Right cardiac atrium (tissue), 5 donors: ENCODE measurements around the gene KAZN. TPM values are rescaled to one million over a fixed set of nuclear protein-coding genes. Genes with fewer than 3 reads are reported as not detected.

Source experiments
- ATAC-seq, 2 donors: fragments of 200-7000 bp; cut with Tn5 transposase; one replicate each; pipeline versions ENCODE4 v1.8.0 to v1.9.1; 2020; ENCODE audit warnings: moderate library complexity in 2 of 2, mild to moderate bottlenecking in 1 of 2
- DNase-seq, 3 donors: peaks; one replicate each; pipeline ENCODE4 v3.0.0-alpha.2; 2020
- H3K27ac ChIP-seq: one replicate; pipeline ENCODE4 v1.5.1; 2013; ENCODE audit warnings: mild to moderate bottlenecking, low read length, control low read depth, moderate library complexity
- H3K27me3 ChIP-seq: one replicate; pipeline ENCODE4 v1.6.1; 2013; ENCODE audit not compliant: control insufficient read depth, insufficient read depth
- H3K4me1 ChIP-seq: one replicate; pipeline ENCODE4 v1.6.1; 2013; ENCODE audit warnings: low read length; ENCODE audit not compliant: control insufficient read depth, insufficient read depth
- H3K4me3 ChIP-seq: one replicate; pipeline ENCODE4 v1.5.1; 2013; ENCODE audit warnings: low read length, control low read depth
- H3K9me3 ChIP-seq: one replicate; pipeline ENCODE4 v1.6.1; 2013; ENCODE audit warnings: low read length; ENCODE audit not compliant: control insufficient read depth
- WGBS: extraction: QIAGEN DNeasy Blood & Tissue Kit; methylation state at CpG from one replicate; pipeline ENCODE4 v1.1.7; 2013; 5-methylcytosine and 5-hydroxymethylcytosine counted together
- intact Hi-C, 4 donors: fragments of 100-400 bp; cut with DNase I; formaldehyde crosslinking; loops; one replicate each; pipeline versions ENCODE4 v1.11.0 to v1.14.0; 2022 to 2023
- polyA plus RNA-seq: library from polyadenylated mRNA; stranded (reverse); fragments of 200-250 nt; gene quantifications from one replicate; pipeline ENCODE4 v1.2.3, GENCODE V29; 2013
- total RNA-seq, 4 donors: library from RNA; stranded (reverse); fragmentation: NEBNext Ultra II Directional; extraction: Animal tissue kit (Norgen Biotek cat#: 25700); gene quantifications; one replicate each; pipeline ENCODE4 v1.2.1, GENCODE V29; 2021
- donor health status: healthy with polysubstance abuse.
- donor health status: DM: no; HTN: yes; CAD: no.
- donor health status: DM: no; HTN: no; CAD: no.
- donor health status: DM: no; HTN: yes; CAD: no; lungs with severe emphysema.
- donor health status: DM: yes; HTN: yes; CAD: no.

Gene KAZN
- total and polyA plus RNA-seq, 5 donors: 3.7 to 14.9 (median 12.7) TPM

- H3K27ac ChIP-seq: no peak overlapping the region
- 56% methylated on average over 12 of the region's 12 CpGs for WGBS
- no peaks in the 10 kb centered on the region for H3K4me1 ChIP-seq
- H3K27me3 ChIP-seq: peaks cover 4% of the 10 kb centered on the region
- DNase-seq: no peak
- intact Hi-C loops: no loop called here
- no peak overlapping the region for H3K4me3 ChIP-seq
- H3K9me3 ChIP-seq: no peaks in the 10 kb centered on the region
- ATAC-seq: no peak
Observed at GRCh38 chr1:14600405-14601112, 2.1 kb downstream of the KAZN start.

- H3K27ac ChIP-seq: no peak overlapping the region
- no peak overlapping the region for H3K4me3 ChIP-seq
- WGBS: 13% methylated on average over 9 of the region's 9 CpGs
- peak in 2 of 3 donors; percentile 66 to 75 for DNase-seq
- H3K9me3 ChIP-seq: no peaks in the 10 kb centered on the region
- no peaks in the 10 kb centered on the region for H3K4me1 ChIP-seq
- H3K27me3 ChIP-seq: peaks cover 4% of the 10 kb centered on the region
- ATAC-seq: peak in 1 of 2 donors; percentile 48
- intact Hi-C loops: no loop called here
Observed at GRCh38 chr1:14602136-14602535, 3.7 kb downstream of the KAZN start.

DNA sequence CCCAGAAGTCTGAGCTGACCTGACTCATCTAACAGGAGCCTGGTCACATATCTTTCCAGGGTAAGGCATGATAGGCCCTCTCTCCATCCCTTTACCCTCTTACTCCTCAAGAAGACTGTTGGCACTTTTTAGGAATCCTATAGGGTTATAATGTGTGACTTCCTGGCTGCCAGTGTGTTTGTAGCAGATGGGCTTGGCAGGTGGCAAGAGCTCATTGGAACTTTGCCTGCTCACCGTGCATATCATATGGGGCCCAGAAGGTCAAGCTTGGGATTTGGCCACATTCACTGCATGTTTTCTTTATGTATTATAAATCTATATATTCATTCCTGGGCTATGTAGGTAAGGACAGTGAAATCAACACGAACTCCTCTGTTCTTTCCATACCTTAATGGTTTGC lies 5.2 kb downstream of the KAZN start:
- intact Hi-C loops: no loop called here
- 78% methylated on average over 2 of the region's 2 CpGs for WGBS

GRCh38 chr1:14604414-14604813 lies 5.9 kb downstream of the KAZN start:
- ATAC-seq: no peak
- Histone ChIP-seq H3K27ac (no peak overlapping the region), H3K4me1 (no peaks in the 10 kb centered on the region), H3K4me3 (no peak overlapping the region), H3K9me3 (no peaks in the 10 kb centered on the region), H3K27me3 (peaks cover 4% of the 10 kb centered on the region)
- 91% methylated on average over 5 of the region's 5 CpGs for WGBS
- intact Hi-C loops: no loop called here
- no peak for DNase-seq

More for the DNA sequence above, 5.2 kb downstream of the KAZN start:
- no peak for ATAC-seq
- Histone ChIP-seq H3K27ac (no peak overlapping the region), H3K27me3 (peaks cover 4% of the 10 kb centered on the region), H3K4me3 (no peak overlapping the region), H3K9me3 (no peaks in the 10 kb centered on the region), H3K4me1 (no peaks in the 10 kb centered on the region)
- no peak for DNase-seq

DNA sequence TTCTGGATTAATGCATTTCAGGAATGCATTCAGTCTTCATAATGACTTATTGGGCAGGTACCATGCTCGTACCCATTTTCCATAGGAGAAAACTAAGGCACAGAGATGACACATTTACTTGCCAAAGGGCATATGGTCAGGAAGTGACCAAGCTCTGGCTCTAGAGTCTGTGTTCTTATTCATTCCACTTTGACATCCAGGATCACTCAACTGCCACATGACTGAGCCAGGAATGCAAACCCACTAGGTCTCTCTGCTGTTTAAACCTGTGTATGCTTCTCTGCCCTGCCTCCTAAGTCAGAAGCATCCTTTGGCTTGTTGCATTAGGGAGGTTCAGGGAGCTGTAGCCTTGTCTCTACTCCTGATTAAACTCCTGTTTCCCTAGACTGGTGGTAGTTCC lies 7.5 kb downstream of the KAZN start:
- 90% methylated on average over 1 of the region's 1 CpG for WGBS
- no peak for DNase-seq
- H3K4me3 ChIP-seq: no peak overlapping the region
- H3K27me3 ChIP-seq: peaks cover 4% of the 10 kb centered on the region
- H3K4me1 ChIP-seq: no peaks in the 10 kb centered on the region
- intact Hi-C loops: no loop called here
- H3K27ac ChIP-seq: no peak overlapping the region
- no peak for ATAC-seq
- H3K9me3 ChIP-seq: no peaks in the 10 kb centered on the region

DNA sequence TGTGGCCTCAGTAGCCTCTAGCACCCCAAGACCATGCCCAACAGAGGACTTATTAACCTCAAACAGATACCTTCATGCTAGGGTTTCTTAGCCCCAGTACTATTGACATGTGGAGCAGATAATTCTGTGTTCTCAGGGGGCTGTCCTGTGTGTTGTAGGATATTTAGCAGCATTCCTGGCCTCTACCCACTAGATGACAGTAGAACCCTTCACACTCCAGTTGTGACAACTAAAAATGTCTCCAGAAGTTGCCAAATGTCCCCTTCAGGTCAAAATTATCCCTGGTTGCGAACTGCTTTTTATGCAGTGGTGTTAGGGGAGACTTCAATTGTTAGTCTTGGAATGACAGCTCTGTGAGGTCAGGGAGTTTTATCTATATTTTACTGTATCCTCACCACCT lies 8.1 kb downstream of the KAZN start:
- H3K9me3 ChIP-seq: no peaks in the 10 kb centered on the region
- intact Hi-C loops: no loop called here
- H3K27ac ChIP-seq: no peak overlapping the region
- no peak overlapping the region for H3K4me3 ChIP-seq
- peaks cover 4% of the 10 kb centered on the region for H3K27me3 ChIP-seq
- ATAC-seq (no peak), DNase-seq (no peak)
- H3K4me1 ChIP-seq: no peaks in the 10 kb centered on the region
- WGBS: 0% methylated on average over 1 of the region's 1 CpG

- Histone ChIP-seq H3K4me1 (no peaks in the 10 kb centered on the region), H3K27me3 (peaks cover 4% of the 10 kb centered on the region)
Observed at GRCh38 chr1:14607295-14607694, 8.8 kb downstream of the KAZN start.

DNA sequence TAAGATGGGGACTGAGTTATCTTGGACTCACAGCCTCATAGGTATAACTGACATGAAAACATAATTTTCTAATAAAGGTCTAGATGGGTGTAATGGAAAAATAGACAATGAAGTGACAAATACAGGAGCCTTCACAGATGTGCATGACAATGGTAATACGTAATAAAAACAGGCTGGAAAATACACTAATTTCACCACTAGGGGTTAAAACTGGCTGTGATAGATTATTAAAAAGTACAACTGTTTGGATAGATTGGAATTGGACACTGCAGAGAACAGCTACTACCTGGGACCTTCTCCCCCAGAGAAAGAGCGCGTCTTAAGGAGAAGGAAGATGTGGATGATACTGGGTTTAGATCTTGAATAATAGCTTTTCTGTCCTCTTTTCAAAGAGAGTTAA lies 9.8 kb downstream of the KAZN start:
- Histone ChIP-seq H3K4me1 (no peaks in the 10 kb centered on the region), H3K27me3 (peaks cover 4% of the 10 kb centered on the region), H3K27ac (no peak overlapping the region), H3K9me3 (no peaks in the 10 kb centered on the region), H3K4me3 (no peak overlapping the region)
- WGBS: 94% methylated on average over 3 of the region's 3 CpGs
- ATAC-seq (no peak), DNase-seq (no peak)
- intact Hi-C loops: no loop called here

More at GRCh38 chr1:14607295-14607694, 8.8 kb downstream of the KAZN start:
- Histone ChIP-seq H3K4me3 (no peak overlapping the region), H3K27ac (no peak overlapping the region), H3K9me3 (no peaks in the 10 kb centered on the region)
- 77% methylated on average over 5 of the region's 5 CpGs for WGBS
- ATAC-seq (no peak), DNase-seq (no peak)
- intact Hi-C loops: no loop called here

DNA sequence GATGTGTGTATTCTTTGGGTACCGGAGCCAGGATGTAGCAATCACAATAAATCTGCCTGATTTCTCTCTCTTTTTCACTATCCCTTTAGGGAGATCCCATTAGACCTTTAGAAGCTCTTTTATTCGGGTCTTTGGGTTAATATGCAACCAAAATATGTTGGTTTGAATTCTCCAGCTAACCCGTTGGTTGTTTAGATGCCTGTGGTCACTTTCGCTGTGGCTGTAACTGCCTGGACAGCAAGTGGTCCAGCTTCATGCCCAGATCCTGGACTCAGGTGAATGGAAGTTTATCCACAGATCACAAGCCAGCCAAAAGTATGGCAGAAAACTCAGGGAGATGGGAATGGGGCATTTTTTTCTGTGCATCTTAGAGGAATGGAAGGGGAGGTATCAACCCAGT lies 12.3 kb downstream of the KAZN start:
- no peaks in the 10 kb centered on the region for H3K9me3 ChIP-seq
- no peaks in the 10 kb centered on the region for H3K27me3 ChIP-seq
- no peaks in the 10 kb centered on the region for H3K4me1 ChIP-seq
- DNase-seq: no peak
- 82% methylated on average over 4 of the region's 4 CpGs for WGBS
- no peak overlapping the region for H3K27ac ChIP-seq
- H3K4me3 ChIP-seq: no peak overlapping the region
- intact Hi-C loops: no loop called here
- no peak for ATAC-seq

DNA sequence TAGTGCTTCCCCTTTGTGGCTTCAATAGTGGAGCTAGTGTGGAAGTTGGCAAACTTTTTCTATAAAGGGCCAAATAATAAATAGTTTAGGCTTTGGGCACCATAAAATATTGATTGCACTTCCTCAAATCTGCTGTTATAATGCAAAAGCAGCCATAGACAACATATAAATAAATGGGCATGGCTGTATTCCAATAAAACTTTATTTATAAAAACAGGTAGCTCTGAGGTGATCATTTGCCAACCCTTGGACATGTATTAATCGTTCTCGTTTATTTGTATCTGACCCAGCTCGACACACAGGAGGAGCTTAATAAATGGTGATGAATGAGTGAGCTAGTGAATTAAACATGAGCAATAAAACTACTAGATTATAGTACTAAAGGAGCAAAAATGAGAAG lies 13.3 kb downstream of the KAZN start:
- ATAC-seq: no peak
- Histone ChIP-seq H3K4me3 (no peak overlapping the region), H3K9me3 (no peaks in the 10 kb centered on the region), H3K27me3 (no peaks in the 10 kb centered on the region), H3K27ac (no peak overlapping the region), H3K4me1 (no peaks in the 10 kb centered on the region)
- DNase-seq: no peak
- intact Hi-C loops: no loop called here
- WGBS: 91% methylated on average over 3 of the region's 3 CpGs

DNA sequence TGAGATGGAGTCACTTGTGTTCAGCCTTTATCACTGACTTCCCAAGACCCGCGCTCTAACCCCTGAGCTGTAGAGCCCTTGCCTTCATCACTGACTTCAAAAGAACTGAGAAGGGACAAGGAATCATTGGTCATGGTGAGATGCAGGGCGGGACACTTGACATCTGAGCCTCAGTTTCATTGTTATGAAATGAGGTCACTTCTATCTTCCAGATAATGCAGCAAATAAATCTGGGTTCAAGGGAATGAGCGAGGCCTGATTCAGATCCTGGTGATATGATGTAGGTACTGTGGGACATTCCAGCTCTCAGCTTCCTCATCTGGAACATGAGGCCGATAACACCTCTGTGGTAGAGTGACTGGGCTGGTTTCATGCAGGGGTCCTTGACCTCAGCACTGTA lies 13.8 kb downstream of the KAZN start:
- no peak for DNase-seq
- 91% methylated on average over 5 of the region's 5 CpGs for WGBS
- H3K4me3 ChIP-seq: no peak overlapping the region
- intact Hi-C loops: no loop called here
- ATAC-seq: no peak
- no peaks in the 10 kb centered on the region for H3K4me1 ChIP-seq
- no peaks in the 10 kb centered on the region for H3K27me3 ChIP-seq
- no peak overlapping the region for H3K27ac ChIP-seq
- H3K9me3 ChIP-seq: no peaks in the 10 kb centered on the region

GRCh38 chr1:14613926-14614325 lies 15.4 kb downstream of the KAZN start:
- intact Hi-C loops: no loop called here
- no peaks in the 10 kb centered on the region for H3K27me3 ChIP-seq
- ATAC-seq (no peak), DNase-seq (no peak)
- WGBS: 19% methylated on average over 3 of the region's 3 CpGs
- H3K4me3 ChIP-seq: no peak overlapping the region
- no peaks in the 10 kb centered on the region for H3K9me3 ChIP-seq
- no peak overlapping the region for H3K27ac ChIP-seq
- H3K4me1 ChIP-seq: no peaks in the 10 kb centered on the region
